H1 (cell line): Measurements from ENCODE around the gene HOXD4. TPM values are rescaled to one million over a fixed set of nuclear protein-coding genes. Genes with fewer than 3 reads are reported as not detected.

Experiments
- CTCF ChIA-PET: fragments of 300-600 bp; sonication (Branson Sonifier 250); formaldehyde crosslinking; loops from one replicate; lab custom pipeline; 2021; ENCODE audit not compliant: partially characterized antibody; lab: Charles Lee
- POLR2A ChIA-PET: fragments of 300-600 bp; sonication (Branson Sonifier 250); formaldehyde crosslinking; loops from one replicate; lab custom pipeline; 2021; ENCODE audit warnings: inconsistent platforms; ENCODE audit not compliant: partially characterized antibody; lab: Charles Lee
- DNase-seq, 2 experiments: peaks; one replicate each; pipeline versions ENCODE4 v3.0.0 to v3.0.0-alpha.2; 2010 to 2022; ENCODE audit warnings: low spot score in 2 of 2, low read depth in 1 of 2, mixed read lengths in 1 of 2
- FAIRE-seq: peaks from 2 replicates; lab custom pipeline; 2011; peaks lifted over from hg19 to GRCh38; lab: Jason Lieb, UNC
- H2AFZ ChIP-seq: 2 replicates; pipeline ENCODE4 v1.8.1; 2012; ENCODE audit warnings: low read length, inconsistent platforms
- H2AK5ac ChIP-seq: 2 replicates; pipeline ENCODE4 v1.6.1; 2013; ENCODE audit warnings: low read depth, low read length
- H2BK120ac ChIP-seq: replicated peaks from 2 replicates; pipeline ENCODE3; 2013; ENCODE audit warnings: low read depth, low read length, inconsistent platforms
- H2BK12ac ChIP-seq: 2 replicates; pipeline ENCODE4 v1.6.1; 2013; ENCODE audit warnings: low read depth, low read length
- H2BK15ac ChIP-seq: 2 replicates; pipeline ENCODE4 v1.6.1; 2013; ENCODE audit warnings: low read length
- H2BK20ac ChIP-seq: 2 replicates; pipeline ENCODE4 v1.6.1; 2013; ENCODE audit warnings: low read length
- H2BK5ac ChIP-seq: 2 replicates; pipeline ENCODE4 v1.6.1; 2013; ENCODE audit warnings: low read depth, low read length
- H3K14ac ChIP-seq: 2 replicates; pipeline ENCODE4 v1.6.1; 2013; ENCODE audit warnings: inconsistent platforms; ENCODE audit not compliant: insufficient read length
- H3K18ac ChIP-seq: 2 replicates; pipeline ENCODE4 v1.6.1; 2013; ENCODE audit warnings: low read length; ENCODE audit errors: extremely low read depth
- H3K23ac ChIP-seq: 2 replicates; pipeline ENCODE4 v1.6.1; 2013; ENCODE audit warnings: inconsistent platforms; ENCODE audit not compliant: insufficient read length
- H3K23me2 ChIP-seq: 2 replicates; pipeline ENCODE4 v1.6.1; 2013; ENCODE audit warnings: low read depth, low read length
- H3K27ac ChIP-seq: 2 replicates; pipeline ENCODE4 v1.6.1; 2011; ENCODE audit warnings: low read depth, low read length, inconsistent platforms
- H3K27me3 ChIP-seq, 4 experiments: replicated peaks in 1 of 4; 1 replicate in 1 of 4; 2 replicates in 3 of 4; pipeline versions ENCODE4 v1.6.1 to v1.8.1; 2011 to 2013; ENCODE audit warnings: low read length in 3 of 4, mild to moderate bottlenecking in 3 of 4, inconsistent platforms in 2 of 4, mixed read lengths in 2 of 4, moderate library complexity in 1 of 4; ENCODE audit not compliant: control insufficient read depth in 3 of 4, insufficient read depth in 3 of 4; ENCODE audit errors: extremely low read depth in 1 of 4
- H3K36me3 ChIP-seq, 4 experiments: 2 replicates each; pipeline versions ENCODE4 v1.6.1 to v1.8.1; 2011 to 2013; ENCODE audit warnings: mild to moderate bottlenecking in 4 of 4, low read length in 3 of 4, moderate library complexity in 2 of 4, control low read depth in 1 of 4, inconsistent platforms in 1 of 4; ENCODE audit not compliant: insufficient read depth in 4 of 4, control insufficient read depth in 2 of 4
- H3K4ac ChIP-seq: replicated peaks from 2 replicates; pipeline ENCODE3; 2013; ENCODE audit warnings: low read length, low read depth, mixed read lengths, inconsistent platforms; ENCODE audit not compliant: insufficient read length
- H3K4me1 ChIP-seq, 4 experiments: replicated peaks in 1 of 4; 1 replicate in 1 of 4; 2 replicates in 3 of 4; pipeline versions ENCODE4 v1.6.1 to v1.8.1; 2011 to 2013; ENCODE audit warnings: low read length in 3 of 4, inconsistent platforms in 2 of 4, mixed read lengths in 1 of 4; ENCODE audit not compliant: insufficient read depth in 4 of 4, control insufficient read depth in 3 of 4
- H3K4me2 ChIP-seq, 2 experiments: 2 replicates each; pipeline versions ENCODE4 v1.6.1 to v1.8.1; 2011 to 2013; ENCODE audit warnings: low read depth in 2 of 2, low read length in 2 of 2, control low read depth in 1 of 2, inconsistent platforms in 1 of 2, mild to moderate bottlenecking in 1 of 2; ENCODE audit not compliant: insufficient read depth in 1 of 2
- H3K4me3 ChIP-seq, 4 experiments: fragments of 200-600, 300-600 bp in 1 of 4; sonication (generic), shearing (Covaris generic), sonication (Bioruptor Twin) in 1 of 4; 2 replicates each; pipeline versions ENCODE4 v1.5.1 to v1.8.1; 2011 to 2016; ENCODE audit warnings: low read length in 4 of 4, low read depth in 3 of 4, control low read depth in 2 of 4, inconsistent platforms in 2 of 4, mild to moderate bottlenecking in 2 of 4, mixed read lengths in 1 of 4, moderate library complexity in 1 of 4; ENCODE audit not compliant: insufficient read depth in 2 of 4; ENCODE audit errors: extremely low read depth in 1 of 4
- H3K56ac ChIP-seq: replicated peaks from 2 replicates; pipeline ENCODE3; 2013; ENCODE audit warnings: low read depth, mild to moderate bottlenecking, mixed read lengths, low read length, inconsistent platforms; ENCODE audit not compliant: insufficient read length
- H3K79me1 ChIP-seq: 2 replicates; pipeline ENCODE4 v1.6.1; 2013; ENCODE audit warnings: low read depth, low read length, control low read depth
- H3K79me2 ChIP-seq, 2 experiments: 2 replicates each; pipeline versions ENCODE4 v1.6.1 to v1.8.1; 2012 to 2013; ENCODE audit warnings: low read length in 2 of 2, mild to moderate bottlenecking in 2 of 2, inconsistent platforms in 1 of 2; ENCODE audit not compliant: insufficient read depth in 2 of 2, control insufficient read depth in 1 of 2
- H3K9ac ChIP-seq, 4 experiments: replicated peaks in 1 of 4; 1 replicate in 1 of 4; 2 replicates in 3 of 4; pipeline versions ENCODE4 v1.6.1 to v1.8.1; 2011 to 2013; ENCODE audit warnings: low read depth in 3 of 4, low read length in 3 of 4, control low read depth in 2 of 4, mild to moderate bottlenecking in 2 of 4, moderate library complexity in 2 of 4, inconsistent platforms in 1 of 4; ENCODE audit errors: extremely low read depth in 1 of 4
- H3K9me3 ChIP-seq, 2 experiments: 2 replicates each; pipeline versions ENCODE4 v1.6.1 to v1.8.1; 2012 to 2013; ENCODE audit warnings: mild to moderate bottlenecking in 2 of 2, moderate library complexity in 2 of 2, control low read depth in 1 of 2, inconsistent platforms in 1 of 2, low read depth in 1 of 2, low read length in 1 of 2, mixed read lengths in 1 of 2; ENCODE audit not compliant: insufficient read depth in 2 of 2
- H4K20me1 ChIP-seq, 2 experiments: replicated peaks in 1 of 2; 2 replicates each; pipeline versions ENCODE3 to v1.8.1; 2011 to 2013; ENCODE audit warnings: inconsistent platforms in 2 of 2, low read length in 2 of 2, mild to moderate bottlenecking in 1 of 2; ENCODE audit not compliant: insufficient read depth in 2 of 2, control insufficient read depth in 1 of 2
- H4K5ac ChIP-seq: 2 replicates; pipeline ENCODE4 v1.6.1; 2013; ENCODE audit warnings: low read length, low read depth, mixed read lengths, inconsistent platforms; ENCODE audit not compliant: insufficient read length
- H4K8ac ChIP-seq: 2 replicates; pipeline ENCODE4 v1.8.0; 2013; ENCODE audit warnings: mild to moderate bottlenecking, moderate library complexity, low read length, inconsistent platforms; ENCODE audit not compliant: insufficient read depth; ENCODE audit errors: extremely low read depth
- H4K91ac ChIP-seq: replicated peaks from 2 replicates; pipeline ENCODE3; 2013; ENCODE audit warnings: low read length, mixed read lengths, inconsistent platforms; ENCODE audit not compliant: insufficient read length
- KDM1A ChIP-seq: fragments of 200-600, 300-600 bp; sonication (generic); IDR thresholded peaks from 2 replicates; pipeline ENCODE4 v1.7.1; 2016; ENCODE audit warnings: mild to moderate bottlenecking, low read length, borderline replicate concordance
- NRF1 ChIP-seq: IDR thresholded peaks from 2 replicates; pipeline ENCODE4 v1.6.1; 2011; ENCODE audit warnings: mild to moderate bottlenecking, low read depth, low read length, improper control_type of control experiment
- WGBS, 2 experiments: shearing (Covaris generic) in 1 of 2; methylation state at CpG; one replicate each; pipeline versions ENCODE4 v1.1.6 to v1.1.7; 2013 to 2015; ENCODE audit warnings: low lambda C conversion rate in 2 of 2, mixed read lengths in 2 of 2, inconsistent platforms in 1 of 2, low coverage in 1 of 2, missing lambda C conversion rate in 1 of 2; ENCODE audit not compliant: insufficient replicate concordance in 2 of 2, insufficient coverage in 1 of 2, insufficient read length in 1 of 2; ENCODE audit errors: extremely low coverage in 1 of 2, missing lambda C conversion rate in 1 of 2; 5-methylcytosine and 5-hydroxymethylcytosine counted together
- polyA plus RNA-seq, 7 experiments: library from polyadenylated mRNA; depleted of rRNA in 3 of 7; stranded (reverse) in 5 of 7; unstranded in 2 of 7; fragments of >200 nt in 5 of 7; fragments of 200-250 nt in 2 of 7; gene quantifications; 1 replicate in 5 of 7; 2 replicates in 1 of 7; 4 replicates in 1 of 7; pipeline versions ENCODE4 v1.2.1 to v1.2.3, GENCODE V29; 2011 to 2013; ENCODE audit warnings: missing spikeins in 2 of 7, mixed read lengths in 2 of 7
- total RNA-seq: library from RNA; stranded (reverse); fragmentation: NEBNext Ultra II Directional; extraction: Animal tissue kit (Norgen Biotek cat#: 25700); gene quantifications from 2 replicates; pipeline ENCODE4 v1.2.1, GENCODE V29; 2021

HOXD4 gene
- total and polyA plus RNA-seq, 2 of the 8 experiments (the other 6 are each of a cell fraction or from before 2014, with no cell fraction given): not detected

DNA sequence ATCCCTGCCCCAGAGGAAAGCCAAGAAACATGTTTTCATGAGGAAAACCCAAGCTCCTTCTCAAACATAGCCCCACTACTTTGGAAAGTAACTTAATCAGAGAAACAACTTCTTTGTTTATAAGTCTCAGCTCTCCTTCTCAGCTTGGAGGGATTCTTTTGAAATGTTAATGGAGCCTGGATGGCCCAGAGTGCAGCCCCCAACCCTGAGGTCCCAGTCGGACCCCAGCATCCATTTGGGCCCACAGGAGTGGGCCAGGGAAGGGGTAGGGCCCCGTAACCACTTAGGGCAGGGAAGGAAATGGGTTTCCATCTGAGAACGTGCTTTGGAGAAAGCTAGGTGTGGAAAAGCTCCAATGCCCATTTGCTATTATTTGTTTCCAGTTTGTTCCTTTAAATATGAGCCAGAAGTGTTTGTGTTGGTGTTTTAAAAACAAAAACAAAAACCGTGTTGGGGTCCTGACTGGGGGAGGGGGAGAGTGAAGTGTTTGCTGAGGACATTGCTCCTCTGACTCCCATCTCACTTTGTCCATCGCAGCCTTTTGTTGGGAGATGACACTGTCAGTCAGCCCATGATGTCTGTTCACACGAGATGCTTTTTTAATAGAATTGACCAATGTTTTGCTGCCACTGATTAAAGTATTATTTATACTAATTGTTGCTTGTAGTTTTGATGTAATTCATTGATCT is 4.2 kb downstream of the HOXD4 start:
- Histone ChIP-seq H3K4me2 (no peak overlapping the region; a peak in 1 of 4 replicates), H3K23me2 (no peaks in the 10 kb centered on the region)
- POLR2A ChIA-PET: interaction anchor here (1.4 to 1.9 kb wide), 3 partner anchors 25 to 67 kb away, joined by 3 to 4 read pairs (median 3); no protein-coding TSS in a partner anchor
- TF ChIP-seq NRF1: no peak
- TF ChIP-seq KDM1A: 0 out of 2 replicates have a peak, but pooled peaks have one; percentile 20

More for the DNA sequence above, 4.2 kb downstream of the HOXD4 start:
- Histone ChIP-seq H2BK20ac (no peak overlapping the region), H3K27ac (no peak overlapping the region), H3K27me3 (peaks cover 98 to 100% (median 100%) of the 10 kb centered on the region in 4 experiments), H2BK12ac (no peak overlapping the region), H3K4me1 (peaks cover 0 to 12% (median 7%) of the 10 kb centered on the region in 4 experiments; a peak in 5 of 7 replicates), H3K36me3 (peaks cover 0 to 14% (median 0%) of the 10 kb centered on the region in 4 experiments; a peak in 1 of 8 replicates), H3K23ac (no peak overlapping the region), H3K14ac (no peak overlapping the region), H3K4ac (no peak overlapping the region), H4K91ac (no peak overlapping the region), H3K9me3 (no peaks in the 10 kb centered on the region), H2AK5ac (no peak overlapping the region), H4K8ac (no peak overlapping the region), H3K79me2 (no peaks in the 10 kb centered on the region), H3K18ac (no peak overlapping the region), H3K56ac (no peak overlapping the region), H3K9ac (no peak overlapping the region), H2BK5ac (no peak overlapping the region), H2BK120ac (no peak overlapping the region), H3K4me3 (no peak overlapping the region), H2BK15ac (no peak overlapping the region), H3K79me1 (no peaks in the 10 kb centered on the region), H2AFZ (no peak overlapping the region), H4K5ac (no peak overlapping the region), H4K20me1 (peaks cover 19 to 40% of the 10 kb centered on the region in 2 experiments)
- no peak for DNase-seq
- WGBS, 2 experiments: 11% methylated on average over 6 of the region's 6 CpGs; no CpG with 5 or more reads in 1 of the 2 experiments
- FAIRE-seq: no peak
- CTCF ChIA-PET: interaction anchor here (0.5 to 2.3 kb wide), 18 partner anchors 7 to 399 kb away, joined by 3 to 15 read pairs (median 4); partner anchors contain the start of gene HOXD9
